HCT116 (cell line): ENCODE measurements around the gene SOST. TPM values are rescaled to one million over a fixed set of nuclear protein-coding genes. Genes with fewer than 3 reads are reported as not detected.

Experiments used
- ATAC-seq: fragments of 200-7000 bp; cut with Tn5 transposase; 2 replicates; pipeline ENCODE4 v1.9.1; 2020; ENCODE audit warnings: mild to moderate bottlenecking, moderate library complexity
- BruUV-seq: library from RNA; stranded (reverse); fragments of 400-500 nt; replicated peaks from 2 replicates; lab custom pipeline; 2021; lab: Mats Ljungman, UMichigan
- CTCF ChIA-PET: fragments of 300-600 bp; sonication (Branson Sonifier 250); formaldehyde crosslinking; loops from one replicate; lab custom pipeline; 2021; ENCODE audit warnings: antibody characterized with exemption; lab: Charles Lee
- POLR2A ChIA-PET: fragments of 300-600, 350-600 bp; sonication (Branson Sonifier 250); formaldehyde crosslinking; loops from one replicate; lab custom pipeline; 2021; ENCODE audit warnings: antibody characterized with exemption; lab: Charles Lee
- RAD21 ChIA-PET, 2 experiments: fragments of 300-600 bp; sonication (Branson Sonifier 250); formaldehyde crosslinking; loops; one replicate each; lab custom pipeline; 2023; ENCODE audit warnings: low total read pairs in 2 of 2; ENCODE audit not compliant: uncharacterized antibody in 2 of 2, unreplicated experiment in 2 of 2, low non-redundant PET in 1 of 2; lab: Charles Lee
- DNase-seq: peaks from one replicate; pipeline ENCODE4 v3.0.0-alpha.2; 2010; ENCODE audit warnings: low read depth, low spot score
- H2AFZ ChIP-seq: fragments of 200-600 bp; shearing (Covaris generic), sonication (generic); 2 replicates; pipeline ENCODE4 v1.6.1; 2017; ENCODE audit warnings: low read depth, mixed run types, mixed read lengths, antibody characterized with exemption, low read length; ENCODE audit not compliant: poor library complexity, severe bottlenecking
- H3K27ac ChIP-seq: 2 replicates; pipeline ENCODE4 v1.5.1; 2012; ENCODE audit warnings: low read depth, low read length
- H3K27me3 ChIP-seq: fragments of 200-600 bp; sonication (generic); 2 replicates; pipeline ENCODE4 v1.6.1; 2016; ENCODE audit warnings: mixed run types, low read length, mixed read lengths; ENCODE audit not compliant: insufficient read depth
- H3K36me3 ChIP-seq, 2 experiments: fragments of 200-500 bp in 1 of 2; fragments of 200-600 bp in 1 of 2; sonication (Bioruptor generic) in 1 of 2; sonication (generic) in 1 of 2; 2 replicates each; pipeline versions ENCODE4 v1.5.1 to v1.6.1; 2014 to 2016; ENCODE audit warnings: low read length in 2 of 2, inconsistent platforms in 1 of 2, mixed read lengths in 1 of 2, mixed run types in 1 of 2; ENCODE audit not compliant: insufficient read depth in 2 of 2, control insufficient read depth in 1 of 2
- H3K4me1 ChIP-seq, 2 experiments: fragments of 200-600 bp in 1 of 2; sonication (generic) in 1 of 2; 2 replicates each; pipeline versions ENCODE4 v1.5.1 to v1.6.1; 2012 to 2017; ENCODE audit warnings: low read length in 2 of 2, inconsistent platforms in 1 of 2, mild to moderate bottlenecking in 1 of 2, mixed read lengths in 1 of 2, mixed run types in 1 of 2, moderate library complexity in 1 of 2; ENCODE audit not compliant: insufficient read depth in 2 of 2, control insufficient read depth in 1 of 2
- H3K4me2 ChIP-seq: fragments of 200-600 bp; sonication (generic); 2 replicates; pipeline ENCODE4 v1.6.1; 2017; ENCODE audit warnings: mixed run types, low read length, mixed read lengths
- H3K4me3 ChIP-seq, 2 experiments: fragments of 200-600 bp in 1 of 2; sonication (generic) in 1 of 2; replicated peaks in 1 of 2; 2 replicates each; pipeline ENCODE4 v1.5.1; 2011 to 2016; ENCODE audit warnings: low read length in 2 of 2, control low read depth in 1 of 2, low read depth in 1 of 2, mild to moderate bottlenecking in 1 of 2, mixed read lengths in 1 of 2, mixed run types in 1 of 2
- H3K79me2 ChIP-seq: fragments of 200-600 bp; sonication (generic); 2 replicates; pipeline ENCODE4 v1.6.1; 2017; ENCODE audit warnings: mild to moderate bottlenecking, mixed run types, low read length, moderate library complexity, mixed read lengths; ENCODE audit not compliant: insufficient read depth
- H3K9ac ChIP-seq: fragments of 200-600 bp; sonication (generic); 2 replicates; pipeline ENCODE4 v1.6.1; 2016; ENCODE audit warnings: low read length, mixed read lengths
- H3K9me2 ChIP-seq: fragments of 200-600 bp; sonication (generic), shearing (Covaris generic); 2 replicates; pipeline ENCODE4 v1.6.1; 2017; ENCODE audit warnings: mixed run types, mild to moderate bottlenecking, moderate library complexity; ENCODE audit not compliant: insufficient read depth
- H3K9me3 ChIP-seq, 2 experiments: fragments of 200-500 bp in 1 of 2; fragments of 200-600 bp in 1 of 2; sonication (Bioruptor generic) in 1 of 2; sonication (generic) in 1 of 2; 2 replicates each; pipeline ENCODE4 v1.6.1; 2014 to 2017; ENCODE audit warnings: low read length in 2 of 2, mixed read lengths in 2 of 2, inconsistent platforms in 1 of 2, low read depth in 1 of 2, mild to moderate bottlenecking in 1 of 2, mixed run types in 1 of 2, moderate library complexity in 1 of 2; ENCODE audit not compliant: control insufficient read depth in 1 of 2, insufficient read depth in 1 of 2
- H4K20me1 ChIP-seq: fragments of 200-600 bp; sonication (generic), shearing (Covaris generic); 2 replicates; pipeline ENCODE4 v1.6.1; 2017; ENCODE audit warnings: mixed run types, mild to moderate bottlenecking, moderate library complexity; ENCODE audit not compliant: insufficient read depth
- CBX3 ChIP-seq: IDR thresholded peaks from 2 replicates; pipeline ENCODE4 v1.6.1; 2012; ENCODE audit warnings: low read depth
- ELF1 ChIP-seq: IDR thresholded peaks from 2 replicates; pipeline ENCODE4 v1.6.1; 2012; ENCODE audit warnings: low read depth, borderline replicate concordance
- EZH2 ChIP-seq: fragments of 200-600 bp; sonication (generic); IDR thresholded peaks from 2 replicates; pipeline ENCODE4 v1.6.1; 2017; ENCODE audit warnings: antibody characterized with exemption, mixed run types
- FOSL1 ChIP-seq: IDR thresholded peaks from 2 replicates; pipeline ENCODE4 v1.6.1; 2012; ENCODE audit warnings: low read depth
- POLR2A ChIP-seq: IDR thresholded peaks from 2 replicates; pipeline ENCODE4 v1.7.0; 2011; ENCODE audit warnings: borderline replicate concordance; ENCODE audit not compliant: insufficient read depth, insufficient read length; ENCODE audit errors: extremely low read depth
- POLR2AphosphoS5 ChIP-seq: IDR thresholded peaks from 2 replicates; pipeline ENCODE4 v1.6.1; 2011; ENCODE audit warnings: mild to moderate bottlenecking, low read depth, low read length, moderate library complexity
- TCF7L2 ChIP-seq: IDR thresholded peaks from 2 replicates; pipeline ENCODE4 v1.7.0; 2011; ENCODE audit warnings: borderline replicate concordance, inconsistent platforms; ENCODE audit not compliant: insufficient read depth, insufficient read length; ENCODE audit errors: extremely low read depth
- YY1 ChIP-seq: IDR thresholded peaks from 2 replicates; pipeline ENCODE4 v1.6.1; 2011; ENCODE audit warnings: low read length, low read depth, moderate library complexity, mild to moderate bottlenecking; ENCODE audit not compliant: insufficient replicate concordance; ENCODE audit errors: extremely low read depth
- intact Hi-C: fragments of 100-400 bp; cut with micrococcal nuclease; formaldehyde crosslinking; loops from 2 replicates; pipeline ENCODE4 v1.10.0; 2022
- total RNA-seq: library from RNA; stranded (reverse); gene quantifications from one replicate; pipeline ENCODE4 v1.2.1, GENCODE V29; 2021; ENCODE audit not compliant: unreplicated experiment
- TF ChIP-seq, protein P1 (sequence below): IDR thresholded peaks from 2 replicates; pipeline ENCODE4 v1.6.1; 2012; ENCODE audit warnings: low read depth
- TF ChIP-seq, protein P2 (sequence below): IDR thresholded peaks from 2 replicates; pipeline ENCODE4 v1.6.1; 2012

SOST gene
- total RNA-seq, 1 experiment from 2014 or later = not detected

DNA sequence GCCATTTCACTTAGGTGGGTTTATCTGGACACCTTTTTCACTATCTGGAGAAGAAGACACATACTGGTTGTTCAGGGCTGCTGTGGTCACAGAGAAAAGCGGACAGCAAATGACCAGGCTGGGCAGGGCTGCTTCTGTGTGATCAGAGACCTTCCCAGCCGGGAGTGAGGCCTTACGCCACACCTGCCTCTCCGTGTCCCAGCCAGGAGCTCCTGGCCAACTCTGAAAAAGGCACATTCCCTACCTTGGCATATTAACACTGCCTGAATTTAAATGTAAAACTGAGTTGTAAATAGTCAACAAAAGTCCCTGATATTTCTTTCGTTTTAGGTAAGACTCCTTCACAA, 9.1 kb upstream of the SOST start:
- DNase-seq = no peak
- TF ChIP-seq, protein P1, sequence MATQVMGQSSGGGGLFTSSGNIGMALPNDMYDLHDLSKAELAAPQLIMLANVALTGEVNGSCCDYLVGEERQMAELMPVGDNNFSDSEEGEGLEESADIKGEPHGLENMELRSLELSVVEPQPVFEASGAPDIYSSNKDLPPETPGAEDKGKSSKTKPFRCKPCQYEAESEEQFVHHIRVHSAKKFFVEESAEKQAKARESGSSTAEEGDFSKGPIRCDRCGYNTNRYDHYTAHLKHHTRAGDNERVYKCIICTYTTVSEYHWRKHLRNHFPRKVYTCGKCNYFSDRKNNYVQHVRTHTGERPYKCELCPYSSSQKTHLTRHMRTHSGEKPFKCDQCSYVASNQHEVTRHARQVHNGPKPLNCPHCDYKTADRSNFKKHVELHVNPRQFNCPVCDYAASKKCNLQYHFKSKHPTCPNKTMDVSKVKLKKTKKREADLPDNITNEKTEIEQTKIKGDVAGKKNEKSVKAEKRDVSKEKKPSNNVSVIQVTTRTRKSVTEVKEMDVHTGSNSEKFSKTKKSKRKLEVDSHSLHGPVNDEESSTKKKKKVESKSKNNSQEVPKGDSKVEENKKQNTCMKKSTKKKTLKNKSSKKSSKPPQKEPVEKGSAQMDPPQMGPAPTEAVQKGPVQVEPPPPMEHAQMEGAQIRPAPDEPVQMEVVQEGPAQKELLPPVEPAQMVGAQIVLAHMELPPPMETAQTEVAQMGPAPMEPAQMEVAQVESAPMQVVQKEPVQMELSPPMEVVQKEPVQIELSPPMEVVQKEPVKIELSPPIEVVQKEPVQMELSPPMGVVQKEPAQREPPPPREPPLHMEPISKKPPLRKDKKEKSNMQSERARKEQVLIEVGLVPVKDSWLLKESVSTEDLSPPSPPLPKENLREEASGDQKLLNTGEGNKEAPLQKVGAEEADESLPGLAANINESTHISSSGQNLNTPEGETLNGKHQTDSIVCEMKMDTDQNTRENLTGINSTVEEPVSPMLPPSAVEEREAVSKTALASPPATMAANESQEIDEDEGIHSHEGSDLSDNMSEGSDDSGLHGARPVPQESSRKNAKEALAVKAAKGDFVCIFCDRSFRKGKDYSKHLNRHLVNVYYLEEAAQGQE = no peak
- TF ChIP-seq YY1 (no peak), POLR2A (no peak), EZH2 (no peak), ELF1 (no peak), CBX3 (no peak), TCF7L2 (no peak), POLR2AphosphoS5 (no peak), FOSL1 (no peak)
- TF ChIP-seq, protein P2, sequence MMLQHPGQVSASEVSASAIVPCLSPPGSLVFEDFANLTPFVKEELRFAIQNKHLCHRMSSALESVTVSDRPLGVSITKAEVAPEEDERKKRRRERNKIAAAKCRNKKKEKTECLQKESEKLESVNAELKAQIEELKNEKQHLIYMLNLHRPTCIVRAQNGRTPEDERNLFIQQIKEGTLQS = no peak

More for the DNA sequence above, 9.1 kb upstream of the SOST start:
- Histone ChIP-seq H3K27ac (no peak overlapping the region), H3K4me1 (no peaks in the 10 kb centered on the region), H3K27me3 (no peaks in the 10 kb centered on the region), H3K9me2 (no peaks in the 10 kb centered on the region), H3K4me2 (no peak overlapping the region), H3K79me2 (no peaks in the 10 kb centered on the region), H3K9ac (no peak overlapping the region), H3K36me3 (peaks cover 10 to 24% of the 10 kb centered on the region in 2 experiments), H3K9me3 (no peaks in the 10 kb centered on the region), H3K4me3 (no peak overlapping the region), H4K20me1 (no peaks in the 10 kb centered on the region), H2AFZ (no peak overlapping the region)
- intact Hi-C loops = no loop called here
- CTCF ChIA-PET = interaction anchor here (1.1 to 3.6 kb wide), 6 partner anchors 10 to 191 kb away, joined by 3 to 47 read pairs (median 10); partner anchors contain the start of genes CD300LG and DUSP3
- no peak for ATAC-seq
- TSS peak; percentile 27 for BruUV-seq
- POLR2A ChIA-PET = no interaction called here
- RAD21 ChIA-PET = no interaction called here
